HCT116 (cell line): Measurements from ENCODE around the gene MTA2.

Experiments used
- CTCF ChIP-seq, 3 experiments: fragments of 200-600 bp in 1 of 3; sonication (generic) in 1 of 3; IDR thresholded peaks in 2 of 3; conservative IDR thresholded peaks in 1 of 3; 2 replicates each; pipeline ENCODE4 v1.5.1; 2012 to 2017; ENCODE audit warnings: low read depth in 2 of 3, low read length in 2 of 3, antibody characterized with exemption in 1 of 3, borderline replicate concordance in 1 of 3, control low read depth in 1 of 3, mild to moderate bottlenecking in 1 of 3, mixed read lengths in 1 of 3, mixed run types in 1 of 3, moderate library complexity in 1 of 3; ENCODE audit not compliant: insufficient read depth in 1 of 3
- MAX ChIP-seq: IDR thresholded peaks from 2 replicates; pipeline ENCODE4 v1.6.1; 2012

GRCh38 chr11:62608776-62609175 is 7.1 kb upstream of the MTA2 start:
- no peak for TF ChIP-seq CTCF (IDR thresholded peaks at IDR 0.05 in 2 of 3, conservative IDR thresholded peaks at IDR 0.05 in 1 of 3; ENCODE audit: borderline replicate concordance in 1 of 3, insufficient read depth in 1 of 3, low read depth in 2 of 3, low read length in 2 of 3)
- no peak for TF ChIP-seq MAX
